HepG2 (cell line): ENCODE measurements around the gene UNC5CL. TPM values are rescaled to one million over a fixed set of nuclear protein-coding genes. Genes with fewer than 3 reads are reported as not detected.

ENCODE experiments used
- ARID2 ChIP-seq: sonication (generic); formaldehyde crosslinking; IDR thresholded peaks from 2 replicates; pipeline ENCODE4 v1.8.1; 2022; ENCODE audit warnings: mild to moderate bottlenecking, missing genetic modification reagents, borderline replicate concordance
- BORCS8-MEF2B ChIP-seq: sonication (generic); formaldehyde crosslinking; IDR thresholded peaks from 2 replicates; pipeline ENCODE4 v1.8.0; 2022; ENCODE audit warnings: mild to moderate bottlenecking, missing genetic modification reagents
- CHD4 ChIP-seq: fragments of 200-600 bp; sonication (generic); IDR thresholded peaks from 2 replicates; pipeline ENCODE4 v1.7.0; 2017; ENCODE audit warnings: mild to moderate bottlenecking, low read length, borderline replicate concordance
- EZH2 ChIP-seq: conservative IDR thresholded peaks from 2 replicates; pipeline ENCODE4 v1.6.1; 2012; ENCODE audit warnings: mild to moderate bottlenecking, low read depth, low read length, moderate library complexity
- IRF9 ChIP-seq: sonication (generic); formaldehyde crosslinking; IDR thresholded peaks from 2 replicates; pipeline ENCODE4 v1.8.0; 2022; ENCODE audit warnings: missing genetic modification reagents, mild to moderate bottlenecking, borderline replicate concordance
- KDM4B ChIP-seq: sonication (generic); formaldehyde crosslinking; IDR thresholded peaks from 2 replicates; pipeline ENCODE4 v1.4.0; 2020; ENCODE audit warnings: missing genetic modification reagents
- TEAD3 ChIP-seq: optimal IDR thresholded peaks from 2 replicates; pipeline ENCODE3; 2016; ENCODE audit warnings: borderline replicate concordance
- ZFP90 ChIP-seq: sonication (generic); formaldehyde crosslinking; IDR thresholded peaks from 2 replicates; pipeline ENCODE4 v1.8.0; 2022; ENCODE audit warnings: missing genetic modification reagents, mild to moderate bottlenecking, inconsistent platforms, borderline replicate concordance
- ZFX ChIP-seq: sonication (generic); formaldehyde crosslinking; IDR thresholded peaks from 2 replicates; pipeline ENCODE4 v1.4.0; 2020; ENCODE audit warnings: mild to moderate bottlenecking, low read depth, missing genetic modification reagents, moderate library complexity
- ZNF205 ChIP-seq: IDR thresholded peaks from 2 replicates; pipeline ENCODE4 v1.6.1; 2018; ENCODE audit warnings: missing biosample characterization, missing genetic modification reagents
- ZNF232 ChIP-seq: sonication (generic); formaldehyde crosslinking; IDR thresholded peaks from 2 replicates; pipeline ENCODE4 v1.4.0; 2020; ENCODE audit warnings: missing genetic modification reagents, borderline replicate concordance
- ZNF264 ChIP-seq: sonication (generic); formaldehyde crosslinking; IDR thresholded peaks from 2 replicates; pipeline ENCODE4 v1.4.0; 2020; ENCODE audit warnings: missing genetic modification reagents
- ZNF274 ChIP-seq: sonication (generic); formaldehyde crosslinking; IDR thresholded peaks from 2 replicates; pipeline ENCODE4 v1.5.1; 2020; ENCODE audit warnings: mild to moderate bottlenecking, missing genetic modification reagents
- ZNF350 ChIP-seq: sonication (generic); formaldehyde crosslinking; IDR thresholded peaks from 2 replicates; pipeline ENCODE4 v1.4.0; 2020; ENCODE audit warnings: mild to moderate bottlenecking, low read depth, missing genetic modification reagents, borderline replicate concordance
- ZNF510 ChIP-seq: sonication (generic); formaldehyde crosslinking; IDR thresholded peaks from 2 replicates; pipeline ENCODE4 v1.4.0; 2020; ENCODE audit warnings: low read depth, mild to moderate bottlenecking, missing genetic modification reagents
- ZNF792 ChIP-seq: IDR thresholded peaks from 2 replicates; pipeline ENCODE4 v1.6.1; 2016
- ZNF878 ChIP-seq: sonication (generic); formaldehyde crosslinking; IDR thresholded peaks from 2 replicates; pipeline ENCODE4 v1.8.1; 2023; ENCODE audit warnings: mild to moderate bottlenecking, missing genetic modification reagents, moderate library complexity
- polyA plus RNA-seq, 8 experiments: library from polyadenylated mRNA; depleted of rRNA in 3 of 8; stranded (reverse) in 7 of 8; unstranded in 1 of 8; fragments of >200 nt; fragmentation: Illumina TruSeq in 4 of 8; extraction: Trizol in 4 of 8; gene quantifications; 2 replicates each; pipeline versions ENCODE4 v1.2.1 to v1.2.3, GENCODE V29; 2011 to 2016; ENCODE audit warnings: low read depth in 4 of 8, missing spikeins in 1 of 8, mixed read lengths in 1 of 8; ENCODE audit not compliant: insufficient read depth in 1 of 8
- total RNA-seq, 5 experiments: library from RNA; depleted of rRNA; stranded (reverse); fragments of >200 nt; fragmentation: Illumina TruSeq; extraction: Trizol; gene quantifications; 2 replicates each; pipeline ENCODE4 v1.2.3, GENCODE V29; 2016; ENCODE audit warnings: low read depth in 1 of 5
- TF ChIP-seq, protein P1 (sequence below): sonication (generic); formaldehyde crosslinking; IDR thresholded peaks from 2 replicates; pipeline ENCODE4 v1.4.0; 2020; ENCODE audit warnings: low read depth, missing genetic modification reagents
- TF ChIP-seq, protein P2 (sequence below): sonication (generic); formaldehyde crosslinking; IDR thresholded peaks from 2 replicates; pipeline ENCODE4 v1.9.0; 2022; ENCODE audit warnings: missing genetic modification reagents, mild to moderate bottlenecking, borderline replicate concordance
- TF ChIP-seq, protein P3 (sequence below): sonication (generic); formaldehyde crosslinking; IDR thresholded peaks from 2 replicates; pipeline ENCODE4 v1.5.0; 2020; ENCODE audit warnings: mild to moderate bottlenecking, low read depth, missing genetic modification reagents, borderline replicate concordance
- TF ChIP-seq, protein P4 (sequence below): sonication (generic); formaldehyde crosslinking; IDR thresholded peaks from 2 replicates; pipeline ENCODE4 v1.9.0; 2021; ENCODE audit warnings: missing genetic modification reagents, borderline replicate concordance

UNC5CL gene
- total and polyA plus RNA-seq, 2 of the 13 experiments (the other 11 are each of a cell fraction or from before 2014, with no cell fraction given): 2.4 to 2.5 TPM

DNA sequence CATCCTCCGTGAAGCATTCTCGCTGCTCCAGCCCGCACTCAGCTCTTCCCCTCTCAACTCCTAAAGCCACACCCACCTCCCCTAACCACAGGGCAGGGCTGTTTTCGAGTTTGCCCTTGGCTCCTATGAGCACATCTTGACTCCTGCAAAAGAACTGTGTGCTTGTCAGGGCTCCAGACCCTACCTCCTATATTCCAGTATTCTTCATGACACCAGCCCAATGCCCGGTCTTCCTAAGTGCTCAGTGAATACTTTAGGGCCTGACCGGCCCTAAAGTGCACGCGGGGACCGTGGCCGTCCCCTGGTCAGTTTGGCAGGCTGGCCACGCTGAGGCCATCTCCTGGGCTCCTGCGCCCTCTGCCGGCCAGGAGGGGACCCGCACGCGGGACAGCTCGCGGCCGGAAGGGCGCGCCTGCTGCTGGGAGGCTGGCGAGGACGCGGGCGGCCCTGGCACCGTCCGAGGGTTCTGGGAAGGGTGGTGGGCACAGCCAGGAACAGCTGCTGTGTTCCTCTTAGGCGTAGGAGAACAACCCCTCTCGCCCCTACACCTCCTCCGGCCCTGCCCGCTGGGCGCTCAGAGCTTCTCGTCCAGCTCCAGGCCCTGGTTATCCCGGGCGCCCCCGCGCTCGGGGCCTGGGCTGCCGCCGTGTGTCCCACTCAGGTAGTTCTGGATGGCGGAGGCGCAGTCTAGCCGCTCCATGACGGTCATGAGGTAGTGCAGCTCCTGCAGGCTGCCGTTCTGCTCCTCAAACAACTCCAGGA is 11.0 kb downstream of the UNC5CL start (continued):
- TF ChIP-seq, protein P1, sequence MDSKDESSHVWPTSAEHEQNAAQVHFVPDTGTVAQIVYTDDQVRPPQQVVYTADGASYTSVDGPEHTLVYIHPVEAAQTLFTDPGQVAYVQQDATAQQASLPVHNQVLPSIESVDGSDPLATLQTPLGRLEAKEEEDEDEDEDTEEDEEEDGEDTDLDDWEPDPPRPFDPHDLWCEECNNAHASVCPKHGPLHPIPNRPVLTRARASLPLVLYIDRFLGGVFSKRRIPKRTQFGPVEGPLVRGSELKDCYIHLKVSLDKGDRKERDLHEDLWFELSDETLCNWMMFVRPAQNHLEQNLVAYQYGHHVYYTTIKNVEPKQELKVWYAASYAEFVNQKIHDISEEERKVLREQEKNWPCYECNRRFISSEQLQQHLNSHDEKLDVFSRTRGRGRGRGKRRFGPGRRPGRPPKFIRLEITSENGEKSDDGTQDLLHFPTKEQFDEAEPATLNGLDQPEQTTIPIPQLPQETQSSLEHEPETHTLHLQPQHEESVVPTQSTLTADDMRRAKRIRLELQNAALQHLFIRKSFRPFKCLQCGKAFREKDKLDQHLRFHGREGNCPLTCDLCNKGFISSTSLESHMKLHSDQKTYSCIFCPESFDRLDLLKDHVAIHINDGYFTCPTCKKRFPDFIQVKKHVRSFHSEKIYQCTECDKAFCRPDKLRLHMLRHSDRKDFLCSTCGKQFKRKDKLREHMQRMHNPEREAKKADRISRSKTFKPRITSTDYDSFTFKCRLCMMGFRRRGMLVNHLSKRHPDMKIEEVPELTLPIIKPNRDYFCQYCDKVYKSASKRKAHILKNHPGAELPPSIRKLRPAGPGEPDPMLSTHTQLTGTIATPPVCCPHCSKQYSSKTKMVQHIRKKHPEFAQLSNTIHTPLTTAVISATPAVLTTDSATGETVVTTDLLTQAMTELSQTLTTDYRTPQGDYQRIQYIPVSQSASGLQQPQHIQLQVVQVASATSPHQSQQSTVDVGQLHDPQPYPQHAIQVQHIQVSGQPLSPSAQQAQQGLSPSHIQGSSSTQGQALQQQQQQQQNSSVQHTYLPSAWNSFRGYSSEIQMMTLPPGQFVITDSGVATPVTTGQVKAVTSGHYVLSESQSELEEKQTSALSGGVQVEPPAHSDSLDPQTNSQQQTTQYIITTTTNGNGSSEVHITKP (CRISPR knock-in tag): no peak
- peak; percentile 71 for TF ChIP-seq ZFX (CRISPR knock-in tag)
- TF ChIP-seq BORCS8-MEF2B (CRISPR knock-in tag): no peak
- TF ChIP-seq ZNF510 (CRISPR knock-in tag): 0 out of 2 replicates have a peak, but pooled peaks have one; percentile 26
- TF ChIP-seq IRF9 (CRISPR knock-in tag): peak; percentile 81; the same call in 1 of the 2 replicates
- no peak for TF ChIP-seq EZH2
- TF ChIP-seq ZNF232 (CRISPR knock-in tag): no peak
- TF ChIP-seq ARID2 (CRISPR knock-in tag): no peak
- TF ChIP-seq, protein P2, sequence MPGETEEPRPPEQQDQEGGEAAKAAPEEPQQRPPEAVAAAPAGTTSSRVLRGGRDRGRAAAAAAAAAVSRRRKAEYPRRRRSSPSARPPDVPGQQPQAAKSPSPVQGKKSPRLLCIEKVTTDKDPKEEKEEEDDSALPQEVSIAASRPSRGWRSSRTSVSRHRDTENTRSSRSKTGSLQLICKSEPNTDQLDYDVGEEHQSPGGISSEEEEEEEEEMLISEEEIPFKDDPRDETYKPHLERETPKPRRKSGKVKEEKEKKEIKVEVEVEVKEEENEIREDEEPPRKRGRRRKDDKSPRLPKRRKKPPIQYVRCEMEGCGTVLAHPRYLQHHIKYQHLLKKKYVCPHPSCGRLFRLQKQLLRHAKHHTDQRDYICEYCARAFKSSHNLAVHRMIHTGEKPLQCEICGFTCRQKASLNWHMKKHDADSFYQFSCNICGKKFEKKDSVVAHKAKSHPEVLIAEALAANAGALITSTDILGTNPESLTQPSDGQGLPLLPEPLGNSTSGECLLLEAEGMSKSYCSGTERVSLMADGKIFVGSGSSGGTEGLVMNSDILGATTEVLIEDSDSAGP: peak; percentile 90; the same call in 1 of the 2 replicates
- no peak; the same call in 1 of the 2 replicates for TF ChIP-seq ZNF878
- TF ChIP-seq, protein P3, sequence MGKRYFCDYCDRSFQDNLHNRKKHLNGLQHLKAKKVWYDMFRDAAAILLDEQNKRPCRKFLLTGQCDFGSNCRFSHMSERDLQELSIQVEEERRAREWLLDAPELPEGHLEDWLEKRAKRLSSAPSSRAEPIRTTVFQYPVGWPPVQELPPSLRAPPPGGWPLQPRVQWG (CRISPR knock-in tag): no peak
- TF ChIP-seq ZFP90 (CRISPR knock-in tag): no peak; the same call in 1 of the 2 replicates
- peak; percentile 76; the same call in 1 of the 2 replicates for TF ChIP-seq ZNF205 (CRISPR knock-in tag)
- peak; percentile 73 for TF ChIP-seq ZNF274 (CRISPR knock-in tag)
- TF ChIP-seq ZNF264 (CRISPR knock-in tag): no peak
- TF ChIP-seq, protein P4, sequence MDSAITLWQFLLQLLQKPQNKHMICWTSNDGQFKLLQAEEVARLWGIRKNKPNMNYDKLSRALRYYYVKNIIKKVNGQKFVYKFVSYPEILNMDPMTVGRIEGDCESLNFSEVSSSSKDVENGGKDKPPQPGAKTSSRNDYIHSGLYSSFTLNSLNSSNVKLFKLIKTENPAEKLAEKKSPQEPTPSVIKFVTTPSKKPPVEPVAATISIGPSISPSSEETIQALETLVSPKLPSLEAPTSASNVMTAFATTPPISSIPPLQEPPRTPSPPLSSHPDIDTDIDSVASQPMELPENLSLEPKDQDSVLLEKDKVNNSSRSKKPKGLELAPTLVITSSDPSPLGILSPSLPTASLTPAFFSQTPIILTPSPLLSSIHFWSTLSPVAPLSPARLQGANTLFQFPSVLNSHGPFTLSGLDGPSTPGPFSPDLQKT (CRISPR knock-in tag): no peak
- TF ChIP-seq ZNF792 (CRISPR knock-in tag): no peak
- peak; percentile 18 for TF ChIP-seq TEAD3 (CRISPR knock-in tag)
- TF ChIP-seq CHD4: no peak; the same call in 1 of the 2 replicates
- TF ChIP-seq ZNF350: peak; percentile 44; the same call in 1 of the 2 replicates
- TF ChIP-seq KDM4B (CRISPR knock-in tag): no peak; the same call in 1 of the 2 replicates
